Panc1 (cell line): Measurements from ENCODE around the gene GSX2.

ENCODE experiments used
- POLR2AphosphoS5 ChIP-seq: IDR thresholded peaks from 2 replicates; pipeline ENCODE4 v1.6.1; 2012; ENCODE audit warnings: mild to moderate bottlenecking, low read depth, low read length, moderate library complexity
- SIN3A ChIP-seq: IDR thresholded peaks from 2 replicates; pipeline ENCODE4 v1.6.1; 2012; ENCODE audit warnings: low read depth, mild to moderate bottlenecking, low read length, moderate library complexity, borderline replicate concordance; ENCODE audit not compliant: insufficient read depth
- TCF7L2 ChIP-seq: IDR thresholded peaks from 2 replicates; pipeline ENCODE4 v1.6.1; 2011; ENCODE audit warnings: mild to moderate bottlenecking, low read depth, low read length, inconsistent platforms
- TF ChIP-seq, protein P1 (sequence below): fragments of 450-650 bp; IDR thresholded peaks from 2 replicates; pipeline ENCODE4 v1.5.1; 2017; ENCODE audit warnings: mild to moderate bottlenecking

DNA sequence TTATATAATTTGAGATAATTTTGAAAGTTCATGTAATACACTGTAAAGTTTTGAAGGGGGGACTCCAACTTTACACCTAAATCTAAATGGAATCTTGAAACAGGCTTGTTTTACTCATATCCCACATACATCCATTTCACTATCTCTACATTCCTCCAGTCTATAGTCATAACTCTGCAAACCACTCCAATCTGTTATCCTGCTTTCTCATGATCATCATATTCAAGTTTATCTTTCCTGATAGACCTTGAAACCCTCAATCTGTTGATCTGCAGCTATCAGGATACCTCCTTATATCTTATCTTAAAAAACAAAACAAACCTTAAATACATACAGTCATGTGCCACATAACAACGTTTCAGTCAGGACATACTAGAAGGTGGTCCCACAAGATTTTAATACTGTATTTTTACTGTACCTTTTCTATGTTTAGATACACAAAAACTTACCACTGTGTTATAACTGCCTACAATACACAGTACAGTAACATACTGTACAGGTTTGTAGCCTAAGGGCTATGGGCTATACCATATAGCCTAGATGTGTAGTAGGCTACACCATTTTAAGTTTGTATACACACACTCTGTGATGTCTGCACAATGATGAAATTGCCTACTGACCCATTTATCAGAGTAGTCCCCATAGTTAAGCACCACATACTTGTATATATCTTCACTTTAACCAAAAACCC, 49.6 kb upstream of the GSX2 start:
- TF ChIP-seq, protein P1, sequence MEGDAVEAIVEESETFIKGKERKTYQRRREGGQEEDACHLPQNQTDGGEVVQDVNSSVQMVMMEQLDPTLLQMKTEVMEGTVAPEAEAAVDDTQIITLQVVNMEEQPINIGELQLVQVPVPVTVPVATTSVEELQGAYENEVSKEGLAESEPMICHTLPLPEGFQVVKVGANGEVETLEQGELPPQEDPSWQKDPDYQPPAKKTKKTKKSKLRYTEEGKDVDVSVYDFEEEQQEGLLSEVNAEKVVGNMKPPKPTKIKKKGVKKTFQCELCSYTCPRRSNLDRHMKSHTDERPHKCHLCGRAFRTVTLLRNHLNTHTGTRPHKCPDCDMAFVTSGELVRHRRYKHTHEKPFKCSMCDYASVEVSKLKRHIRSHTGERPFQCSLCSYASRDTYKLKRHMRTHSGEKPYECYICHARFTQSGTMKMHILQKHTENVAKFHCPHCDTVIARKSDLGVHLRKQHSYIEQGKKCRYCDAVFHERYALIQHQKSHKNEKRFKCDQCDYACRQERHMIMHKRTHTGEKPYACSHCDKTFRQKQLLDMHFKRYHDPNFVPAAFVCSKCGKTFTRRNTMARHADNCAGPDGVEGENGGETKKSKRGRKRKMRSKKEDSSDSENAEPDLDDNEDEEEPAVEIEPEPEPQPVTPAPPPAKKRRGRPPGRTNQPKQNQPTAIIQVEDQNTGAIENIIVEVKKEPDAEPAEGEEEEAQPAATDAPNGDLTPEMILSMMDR = no peak
- TF ChIP-seq TCF7L2 = no peak
- no peak for TF ChIP-seq POLR2AphosphoS5
- no peak for TF ChIP-seq SIN3A
